ENCODE data around the gene KLHL18.
"Not testable (repeated sequence)": the region's sequence is repeated elsewhere in the genome, so short reads cannot be mapped to it uniquely, and the experiment has no call there.

KLHL18 gene

DNA sequence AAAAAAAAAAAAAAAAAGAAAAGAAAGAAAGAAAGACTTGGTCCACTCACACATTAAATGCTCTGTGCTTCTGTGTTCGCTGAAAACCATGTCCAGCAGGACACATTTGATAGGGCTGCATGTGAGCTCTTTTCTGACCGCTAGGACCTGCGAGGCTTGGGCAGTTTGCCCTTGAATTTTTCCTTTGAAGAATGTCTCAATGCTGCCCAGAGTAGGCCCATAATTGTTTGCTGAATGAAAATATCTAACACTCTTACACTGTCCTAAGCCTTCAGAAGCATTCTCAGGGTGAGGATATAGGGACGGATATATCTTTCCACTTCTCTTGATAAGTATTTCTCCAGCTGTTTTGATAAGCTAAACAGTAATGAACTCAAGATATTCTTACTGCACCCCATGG lies 6.2 kb upstream of the KLHL18 start:
- DNase-seq: no peak

DNA sequence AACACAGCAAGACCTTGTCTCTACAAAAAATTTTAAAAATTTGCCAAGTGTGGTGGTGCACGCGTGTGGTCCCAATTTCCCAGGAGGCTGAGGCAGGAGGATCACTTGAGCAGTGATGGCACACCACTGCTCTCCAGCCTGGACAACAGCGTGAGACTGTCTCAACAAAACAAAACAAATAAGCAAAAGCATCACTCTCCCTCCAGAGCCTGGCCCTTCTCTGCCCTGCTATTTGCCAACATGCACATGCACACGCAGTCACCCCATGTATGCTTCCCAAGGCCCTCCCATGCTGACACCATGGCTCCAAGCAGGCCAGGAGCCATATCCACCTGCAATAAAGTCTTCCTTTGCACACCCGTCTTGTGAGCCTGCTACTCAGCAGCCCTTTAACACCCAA lies 2.2 kb upstream of the KLHL18 start:
- no peak for DNase-seq

DNA sequence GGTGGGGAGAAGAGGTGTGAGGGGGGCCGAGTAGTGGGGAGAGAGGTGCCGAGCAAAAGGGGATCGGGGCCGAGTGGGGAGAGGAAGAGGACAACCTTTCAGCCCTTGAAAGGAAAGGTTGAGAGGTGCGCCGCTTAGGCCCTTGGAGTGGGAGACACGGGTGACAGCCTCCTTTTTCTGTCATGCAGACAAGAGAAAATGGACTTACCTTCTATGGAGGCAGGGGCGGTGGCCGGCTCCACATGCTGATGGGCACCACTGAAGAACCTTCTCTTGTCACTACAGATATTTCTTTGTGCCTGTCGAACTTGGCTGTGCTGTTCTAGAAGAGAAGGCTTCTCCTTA lies 421 bp downstream of the KLHL18 start:
- no peak for DNase-seq

DNA sequence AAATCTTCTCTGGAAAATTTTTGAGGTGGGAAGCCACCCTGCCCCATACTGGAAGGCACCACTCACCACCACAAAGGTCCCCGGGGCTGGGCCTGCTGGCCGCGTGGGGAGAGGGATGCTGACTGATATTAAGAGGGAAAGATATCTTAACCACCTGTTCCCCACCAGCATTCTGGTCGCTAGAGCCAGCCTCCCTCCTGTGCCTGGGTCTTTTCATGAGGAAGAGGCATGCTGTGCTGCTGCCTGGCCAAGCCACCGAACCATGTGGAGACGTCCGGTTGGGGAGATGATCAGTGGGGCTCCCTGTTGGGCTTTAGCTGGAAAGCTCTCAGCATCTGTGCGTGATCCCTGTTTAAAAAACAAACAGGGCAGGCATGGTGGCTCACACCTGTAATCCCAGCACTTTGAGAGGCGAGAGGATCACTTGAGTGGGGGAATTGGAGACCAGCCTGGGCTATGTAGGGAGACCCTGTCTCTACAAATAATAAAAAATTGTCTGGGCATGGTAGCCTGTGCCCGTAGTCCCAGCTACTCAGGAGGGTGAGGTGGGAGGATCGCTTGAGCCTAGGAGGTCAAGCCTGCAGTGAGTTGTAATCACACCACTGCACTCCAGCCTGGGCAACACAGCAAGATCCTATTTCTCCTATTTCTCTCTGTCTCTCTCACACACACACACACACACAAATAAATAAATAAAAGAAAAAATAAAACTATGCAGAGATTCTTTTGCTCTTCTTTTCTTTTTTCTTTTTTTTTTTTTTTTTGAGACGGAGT lies 1.0 kb downstream of the KLHL18 start:
- no peak for DNase-seq

DNA sequence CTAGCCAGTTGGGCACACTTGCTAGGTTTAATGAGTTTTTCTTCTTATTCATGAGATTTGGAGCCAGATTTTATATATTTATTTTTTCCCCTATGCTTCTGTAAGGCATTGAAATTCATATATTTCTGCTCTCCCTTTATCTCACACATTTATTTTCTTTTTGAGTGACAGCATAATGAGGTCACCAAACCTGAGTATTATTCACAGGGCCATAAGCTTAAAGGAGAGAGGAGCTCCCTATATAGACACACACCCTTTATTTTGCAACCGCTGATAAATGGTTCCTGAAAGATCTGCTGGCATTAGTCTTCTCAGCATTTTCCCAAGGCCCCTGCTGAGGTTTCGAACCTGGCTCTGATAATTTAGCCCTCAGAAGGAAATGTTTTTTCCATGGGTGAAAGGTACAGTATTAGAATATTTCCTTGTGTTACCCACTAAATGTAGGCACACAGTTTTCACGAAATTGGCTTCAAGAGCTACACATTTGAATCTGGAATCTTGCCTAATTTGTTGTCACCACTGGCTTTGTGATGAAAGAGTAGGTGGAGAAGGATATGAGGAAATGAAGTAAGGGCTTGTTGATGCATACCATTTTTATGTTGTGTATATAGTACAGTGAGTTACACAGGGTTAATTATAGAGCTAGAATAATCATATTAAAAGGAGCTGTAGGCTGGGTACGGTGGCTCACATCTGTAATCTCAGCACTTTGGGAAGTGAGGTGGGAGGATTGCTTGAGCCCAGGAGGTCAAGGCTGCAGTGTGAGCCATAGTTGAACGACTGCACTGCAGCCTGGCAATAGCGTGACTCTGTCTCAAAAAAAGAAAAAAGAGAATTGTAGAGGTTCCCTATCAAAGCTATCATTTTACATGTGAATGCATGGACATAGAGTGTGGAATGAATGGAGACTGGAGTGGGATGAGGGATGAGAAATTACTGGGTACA lies 6.5 kb downstream of the KLHL18 start:
- no peak for DNase-seq

DNA sequence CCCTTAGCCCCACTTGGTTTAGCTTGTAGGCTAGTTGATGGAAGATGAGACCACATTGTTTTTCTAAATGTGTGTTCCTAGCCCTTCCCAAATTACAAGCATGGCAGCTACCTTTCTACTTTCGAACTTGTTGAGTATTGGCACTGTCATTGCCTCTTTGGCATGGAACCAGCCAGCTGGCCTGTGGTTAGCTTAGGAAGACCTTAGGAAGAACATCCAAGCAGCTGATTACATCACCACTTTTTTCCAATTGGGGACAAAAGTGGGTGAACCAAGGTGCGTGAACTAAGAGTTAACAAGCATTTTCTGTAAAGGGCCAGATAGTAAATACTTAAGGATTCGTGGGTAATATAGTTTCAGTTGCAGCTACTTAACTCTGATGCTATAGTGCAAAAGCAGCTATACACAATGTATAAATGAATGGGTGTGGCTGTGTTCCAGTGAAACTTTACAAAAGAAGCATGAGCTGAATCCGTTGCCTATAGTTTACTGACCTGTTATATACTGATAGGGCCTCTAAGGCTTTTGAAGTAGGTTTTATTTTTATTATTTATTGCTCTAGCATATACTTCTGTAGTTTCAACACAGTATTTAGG lies 8.5 kb downstream of the KLHL18 start:
- no peak for DNase-seq

DNA sequence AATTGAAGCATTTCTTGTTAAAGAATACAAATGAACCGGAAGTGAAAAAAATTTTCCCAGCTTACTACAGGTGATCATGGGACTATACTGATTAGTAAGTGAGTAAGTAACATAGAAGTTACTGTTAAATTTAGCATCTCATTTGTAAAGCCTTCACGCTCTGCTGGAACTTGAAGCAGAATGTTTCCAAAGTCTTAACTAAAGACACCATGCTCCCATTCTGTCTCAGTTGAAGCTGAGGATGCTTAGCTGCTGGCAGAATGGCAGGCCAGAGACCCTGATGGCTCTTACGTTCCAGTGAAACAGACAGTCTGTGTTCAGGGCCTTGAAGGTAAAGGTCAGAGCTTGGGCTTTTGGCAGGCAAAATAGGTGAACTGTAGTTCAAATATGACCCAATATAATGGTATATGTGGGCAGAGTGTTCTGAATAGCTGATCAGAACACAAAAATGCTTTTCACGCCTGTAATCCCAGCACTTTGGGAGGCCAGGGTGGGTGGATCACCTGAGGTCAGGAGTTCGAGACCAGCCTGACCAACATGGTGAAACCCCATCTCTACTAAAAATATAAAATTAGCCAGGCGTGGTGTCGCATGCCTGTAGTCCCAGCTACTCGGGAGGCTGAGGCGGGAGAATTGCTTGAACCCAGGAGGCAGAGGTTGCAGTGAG lies 9.1 kb downstream of the KLHL18 start:
- DNase-seq: not testable (repeated sequence)

DNA sequence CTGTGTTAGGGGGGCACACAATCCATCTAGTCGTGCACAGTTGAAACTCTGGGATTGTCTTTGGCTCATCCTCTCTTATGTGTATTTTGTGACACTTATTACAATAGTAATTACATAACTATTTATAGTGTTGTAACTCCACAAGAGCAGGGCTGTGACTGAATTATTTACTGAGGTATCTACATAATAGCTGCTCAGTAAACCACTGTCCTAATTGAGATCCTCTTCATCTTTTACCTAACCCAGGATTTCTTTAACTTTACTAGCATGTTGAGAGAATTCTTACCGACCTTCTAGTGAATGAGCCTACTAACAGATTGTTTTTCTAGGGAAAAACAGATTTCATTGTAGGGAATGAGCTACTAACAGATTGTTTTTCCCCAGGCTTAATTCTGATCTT lies 11.1 kb downstream of the KLHL18 start:
- DNase-seq: no peak

DNA sequence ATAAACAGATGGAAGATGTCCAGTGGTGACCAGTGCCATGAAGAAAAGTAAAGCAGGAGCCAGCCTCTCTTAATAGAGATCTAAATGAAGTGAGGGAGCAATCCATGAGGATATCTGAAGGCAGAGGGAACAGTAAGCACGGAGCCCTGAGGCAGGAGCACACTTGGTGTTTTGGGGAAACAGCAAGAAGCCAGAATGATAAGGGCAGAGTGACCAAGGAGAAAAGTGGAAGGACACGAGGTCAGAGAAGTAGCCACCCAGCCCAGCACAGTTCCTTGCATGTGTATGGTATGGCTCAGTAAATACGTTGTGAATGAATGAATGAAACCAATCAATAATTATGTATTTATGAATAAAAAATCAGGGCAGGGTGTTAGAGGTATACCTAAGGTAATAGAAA lies 11.6 kb downstream of the KLHL18 start:
- no peak for DNase-seq

DNA sequence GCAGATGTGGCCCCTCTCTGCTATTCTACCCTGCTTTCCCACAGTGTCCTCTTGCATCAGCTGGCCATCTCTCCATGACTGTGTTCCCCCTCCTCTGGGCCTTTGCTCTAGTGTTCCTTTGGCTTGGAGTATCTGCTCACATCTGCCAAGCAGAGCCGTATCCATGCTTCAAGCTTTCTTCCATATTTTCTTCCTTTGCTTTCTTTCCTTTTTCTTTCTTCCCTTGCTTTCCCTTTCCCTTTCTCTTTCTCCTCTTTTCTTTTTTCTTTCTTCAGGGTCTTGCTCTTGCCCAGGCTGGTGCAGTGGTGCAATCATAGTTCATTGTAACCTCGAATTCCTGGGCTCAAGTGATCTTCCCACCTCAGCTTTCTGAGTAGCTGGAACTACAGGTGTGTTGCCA lies 12.6 kb downstream of the KLHL18 start:
- DNase-seq: no peak

DNA sequence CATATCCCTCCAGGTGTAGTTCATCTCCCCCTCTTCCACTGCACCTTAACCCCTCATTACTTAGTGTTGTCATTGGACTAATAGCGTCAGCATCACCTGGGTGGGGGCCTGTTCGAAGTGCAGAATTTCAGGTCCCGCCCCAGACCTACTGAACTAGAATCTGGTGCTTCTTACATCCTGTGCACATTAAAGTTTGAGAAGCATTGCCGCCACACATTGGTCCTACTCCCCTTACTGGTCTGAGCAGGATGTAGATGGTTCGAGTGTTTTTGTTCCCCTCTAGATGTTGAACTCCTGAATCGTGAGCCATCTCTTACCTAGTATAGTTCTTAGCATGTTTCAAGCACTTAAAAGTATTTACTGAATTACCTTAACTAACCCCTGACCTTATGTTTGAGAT lies 13.2 kb downstream of the KLHL18 start:
- no peak for DNase-seq

DNA sequence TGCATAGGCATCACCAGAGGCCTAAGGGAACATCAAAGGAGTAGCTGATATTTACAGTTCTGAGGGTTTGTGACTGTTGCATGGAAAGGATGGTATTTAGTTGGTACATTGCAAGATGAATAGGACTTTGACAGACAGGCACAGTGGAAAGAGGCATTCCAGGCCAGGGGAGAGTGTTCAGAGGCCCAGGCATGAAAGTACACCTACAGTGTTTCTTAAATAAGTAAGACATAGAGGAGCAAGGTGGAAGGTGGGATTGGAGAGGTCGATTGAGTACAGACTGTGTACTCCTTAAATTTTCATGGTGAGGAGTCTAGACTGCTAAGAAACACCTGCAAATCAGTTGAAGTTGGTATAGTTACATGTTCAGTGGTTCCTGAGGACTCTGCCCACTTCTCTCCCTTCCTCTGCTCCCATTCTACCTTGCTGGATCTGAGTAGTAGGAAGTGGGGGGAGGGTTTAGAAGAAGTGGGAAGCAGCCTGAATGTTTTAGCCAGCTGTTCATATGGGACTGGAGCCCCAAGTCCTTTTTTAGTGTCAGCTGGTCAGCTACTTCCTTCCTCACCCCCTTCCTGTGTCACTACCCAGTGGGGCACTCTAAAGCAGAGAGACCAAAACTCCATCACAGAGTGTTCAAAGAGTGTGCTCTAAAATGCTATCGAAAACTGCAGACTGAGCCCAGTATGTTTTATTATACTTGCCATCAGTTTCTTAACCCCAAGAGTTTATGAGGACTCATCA lies 14.0 kb downstream of the KLHL18 start:
- DNase-seq: no peak

DNA sequence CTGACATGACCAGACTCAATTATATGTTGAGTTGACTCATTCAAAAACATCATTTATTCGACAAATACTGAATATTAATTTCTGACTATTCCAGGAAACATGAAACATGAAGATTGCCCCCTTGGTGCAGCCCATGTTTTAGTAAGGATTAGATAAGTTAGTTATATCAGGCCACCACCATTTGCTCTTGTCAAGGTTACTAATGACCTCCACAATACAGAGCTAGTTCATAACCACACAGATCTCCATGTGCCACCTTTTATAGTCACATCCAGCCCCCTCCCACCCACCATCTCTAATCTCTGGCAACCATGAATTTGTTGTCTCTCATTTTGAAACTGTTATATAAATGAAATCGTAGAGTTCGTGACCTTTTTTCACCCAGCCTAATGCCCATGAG lies 15.7 kb downstream of the KLHL18 start:
- no peak for DNase-seq

DNA sequence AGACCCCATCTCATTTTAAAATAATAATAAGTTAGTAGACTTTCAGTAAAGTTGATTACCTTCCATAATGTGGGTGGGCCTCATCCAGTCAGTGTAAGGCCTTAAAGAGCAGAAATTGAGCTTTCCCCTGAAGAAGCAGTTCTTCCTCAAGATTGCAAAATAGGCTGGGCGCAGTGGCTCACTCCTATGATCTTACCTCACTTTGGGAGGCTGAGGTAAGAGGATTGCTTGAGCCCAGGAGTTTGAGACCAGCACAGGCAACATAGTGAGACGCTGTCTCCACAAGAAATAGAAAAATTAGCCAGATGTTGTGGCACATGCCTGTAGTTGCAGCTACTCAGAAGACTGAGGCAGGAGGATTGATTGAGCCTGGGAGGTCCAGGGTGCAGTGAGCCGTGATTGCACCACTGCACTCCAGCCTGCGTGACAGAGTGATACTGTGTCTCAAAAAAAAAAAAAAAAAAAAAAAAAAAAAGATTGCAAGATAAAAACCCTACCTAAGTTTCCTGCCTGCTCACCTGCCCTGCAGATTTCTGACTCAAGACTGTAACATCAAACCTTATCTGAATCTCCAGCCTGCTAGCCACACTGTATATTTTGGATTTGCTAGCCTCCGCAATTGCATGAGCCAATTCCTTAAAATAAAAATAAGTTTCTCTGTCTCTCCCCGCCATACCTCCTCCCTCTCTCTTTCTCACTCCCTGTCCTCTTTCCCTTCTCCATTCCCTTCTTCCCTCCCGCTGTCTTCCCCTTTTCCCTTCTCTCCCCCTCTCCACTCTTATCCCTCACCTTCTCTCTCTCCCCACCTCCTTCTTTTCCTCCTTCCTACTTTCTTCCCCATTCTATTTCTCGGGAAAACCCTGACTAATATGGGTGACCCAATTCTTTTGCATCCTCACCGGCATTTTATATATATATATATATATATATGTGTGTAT lies 16.9 kb downstream of the KLHL18 start:
- DNase-seq: no peak

DNA sequence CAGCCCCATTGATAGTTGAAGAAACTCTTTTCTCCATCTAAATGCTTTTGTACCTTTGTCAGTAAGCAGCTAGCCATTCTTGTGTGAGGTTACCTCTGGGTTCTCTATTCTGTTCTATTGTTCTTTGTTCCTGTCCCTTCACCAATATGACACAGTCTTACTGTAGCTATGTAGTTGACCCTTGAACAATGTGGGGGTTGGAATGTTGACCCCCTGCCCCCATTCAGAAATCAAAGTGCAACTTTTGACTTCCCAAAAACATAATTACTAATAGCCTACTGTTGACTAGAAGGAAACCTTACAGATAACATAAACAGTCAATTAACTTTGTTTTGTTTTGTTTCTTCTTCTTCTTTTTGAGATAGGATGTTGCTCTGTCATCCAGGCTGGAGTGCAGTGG lies 18.7 kb downstream of the KLHL18 start:
- no peak for DNase-seq

DNA sequence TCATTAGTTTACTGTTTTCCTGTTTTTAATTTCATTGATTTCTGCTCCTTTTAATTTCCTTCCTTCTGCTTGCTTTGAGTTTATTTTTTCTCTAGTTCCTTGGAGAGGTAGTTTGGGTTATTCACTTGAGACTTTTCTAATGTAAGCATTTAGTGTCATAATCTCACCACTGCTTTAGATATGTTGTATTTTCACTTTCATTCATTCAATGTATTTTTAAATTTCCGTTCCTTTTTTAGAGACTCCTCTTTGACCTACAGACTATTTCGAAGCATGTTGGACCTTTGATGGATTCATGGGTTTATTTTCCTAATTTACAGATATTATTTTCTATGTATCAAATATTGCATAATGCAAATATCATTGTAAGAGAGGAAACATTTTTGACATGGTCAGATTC lies 23.3 kb downstream of the KLHL18 start:
- DNase-seq: no peak

DNA sequence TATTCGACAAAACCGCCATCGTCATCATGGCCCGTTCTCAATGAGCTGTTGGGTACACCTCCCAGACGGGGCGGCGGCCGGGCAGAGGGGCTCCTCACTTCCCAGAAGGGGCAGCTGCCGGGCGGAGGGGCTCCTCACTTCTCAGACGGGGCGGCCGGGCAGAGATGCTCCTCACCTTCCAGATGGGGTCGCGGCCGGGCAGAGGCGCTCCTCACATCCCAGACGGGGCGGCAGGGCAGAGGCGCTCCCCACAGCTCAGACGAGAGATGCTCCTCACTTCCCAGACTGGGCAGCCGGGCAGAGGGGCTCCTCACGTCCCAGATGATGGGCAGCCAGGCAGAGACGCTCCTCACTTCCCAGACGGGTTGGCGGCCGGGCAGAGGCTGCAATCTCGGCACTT lies 26.5 kb downstream of the KLHL18 start:
- DNase-seq: not testable (repeated sequence)

DNA sequence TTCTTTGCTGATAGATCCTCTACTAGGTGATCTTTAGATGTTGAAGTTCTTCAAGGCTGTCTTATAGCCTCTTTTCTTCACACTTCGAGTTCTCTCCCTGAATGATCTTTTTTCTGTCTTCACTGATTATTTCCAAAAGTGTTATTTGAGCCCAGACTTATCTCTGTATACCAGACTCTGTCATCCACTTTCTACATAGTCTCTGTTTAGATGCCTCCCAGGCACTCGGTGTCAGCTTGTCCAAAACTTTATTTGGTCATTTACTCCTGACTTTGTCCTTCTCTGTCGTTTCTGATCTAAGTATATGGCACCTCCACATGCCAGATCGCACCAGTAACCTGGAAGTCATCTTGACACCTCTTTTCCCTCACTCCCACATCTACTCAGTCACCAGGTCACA lies 27.6 kb downstream of the KLHL18 start:
- no peak for DNase-seq

DNA sequence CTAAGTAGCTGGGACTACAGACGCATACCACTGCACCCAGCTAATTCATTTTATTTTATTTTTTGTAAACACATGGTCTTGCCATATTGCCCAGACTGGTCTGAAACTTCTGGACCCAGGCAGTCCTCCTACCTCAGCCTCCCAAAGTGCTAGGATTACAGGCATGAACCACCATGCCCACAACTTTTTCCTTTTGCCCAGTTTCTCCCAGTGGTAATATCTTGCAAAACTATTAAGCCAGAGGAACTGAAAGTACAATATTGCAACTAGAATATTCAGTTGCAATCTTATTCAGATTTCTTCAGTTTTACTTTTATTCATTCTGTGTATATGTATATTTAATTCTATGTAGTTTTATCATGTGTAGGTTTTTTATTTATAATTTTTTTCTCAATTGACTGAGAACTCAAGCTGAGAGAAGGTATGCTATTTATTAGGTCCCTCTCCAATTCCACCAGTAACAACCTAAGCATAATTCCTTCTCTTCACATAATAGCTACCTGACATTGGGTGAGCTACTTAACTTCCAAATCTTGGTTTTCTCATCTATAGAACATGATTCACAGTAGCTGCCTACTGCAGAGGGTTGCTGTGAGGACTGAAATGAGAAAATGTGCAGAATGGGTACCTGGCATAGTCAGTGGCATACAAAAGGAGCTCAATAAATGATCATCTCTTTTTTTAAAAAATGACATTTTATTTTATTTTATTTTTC lies 30.8 kb downstream of the KLHL18 start:
- no peak for DNase-seq

DNA sequence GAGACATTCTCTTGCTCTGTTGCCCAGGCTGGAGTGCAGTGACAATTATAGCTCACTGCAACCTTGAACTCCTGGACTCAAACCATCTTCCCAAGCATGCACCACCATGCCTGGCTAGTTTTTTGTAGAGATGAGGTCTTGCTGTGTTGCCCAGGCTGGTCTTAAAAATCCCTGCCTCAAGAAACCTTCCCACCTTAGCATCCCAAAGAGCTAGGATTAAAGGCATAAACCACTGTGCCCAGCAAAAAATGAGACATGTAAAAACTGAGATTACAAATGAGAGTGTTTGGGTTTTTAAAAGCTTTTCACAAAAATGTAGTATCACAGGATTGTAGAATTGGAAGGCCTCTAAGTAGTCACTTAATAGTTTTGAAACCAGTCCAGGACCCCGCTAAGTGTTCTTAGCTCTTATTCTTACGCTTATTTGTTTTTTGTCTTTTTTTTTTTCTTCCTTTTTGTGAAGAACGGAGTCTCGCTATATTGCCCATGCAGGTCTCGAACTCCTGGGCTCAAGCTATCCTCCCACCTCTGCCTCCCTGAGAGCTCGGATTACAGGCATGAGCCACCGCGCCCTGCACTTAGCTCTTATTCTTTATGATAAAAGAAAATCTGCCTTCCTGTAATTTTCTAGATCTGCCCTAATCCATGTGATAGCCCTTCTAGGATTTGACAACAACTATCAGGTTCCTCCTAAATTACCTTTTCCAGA lies 31.5 kb downstream of the KLHL18 start:
- DNase-seq: no peak
